GM12892 (cell line): ENCODE data around the gene HACE1.
"Not testable (repeated sequence)": the region's sequence is repeated elsewhere in the genome, so short reads cannot be mapped to it uniquely, and the experiment has no call there.

Experiments used
- POLR2A ChIP-seq: IDR thresholded peaks from 2 replicates; pipeline ENCODE4 v1.6.1; 2011; ENCODE audit warnings: low read depth, low read length, control low read depth
- POLR2AphosphoS5 ChIP-seq: IDR thresholded peaks from 2 replicates; pipeline ENCODE4 v1.6.1; 2011; ENCODE audit warnings: low read depth, low read length, control low read depth
- TAF1 ChIP-seq: IDR thresholded peaks from 2 replicates; pipeline ENCODE4 v1.6.1; 2011; ENCODE audit warnings: low read depth, mild to moderate bottlenecking, control low read depth, low read length, borderline replicate concordance

DNA sequence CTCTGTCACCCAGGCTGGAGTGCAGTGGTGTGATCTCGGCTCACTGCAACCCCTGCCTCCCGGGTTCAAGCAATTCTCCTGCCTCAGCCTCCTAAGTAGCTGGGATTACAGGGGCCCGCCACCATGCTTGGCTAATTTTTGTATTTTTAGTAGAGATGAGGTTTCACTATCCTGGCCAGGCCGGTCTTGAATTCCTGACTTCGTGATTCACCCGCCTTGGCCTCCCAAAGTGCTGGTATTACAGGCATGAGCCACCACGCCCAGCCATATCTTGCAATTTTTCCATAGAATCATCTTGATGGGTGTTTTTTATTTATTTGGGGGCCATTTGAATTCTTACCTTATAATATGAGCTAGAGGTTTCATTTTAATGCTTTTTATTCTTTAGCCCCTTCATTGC is 39.2 kb upstream of the HACE1 start:
- not testable (repeated sequence) for TF ChIP-seq TAF1, POLR2A, POLR2AphosphoS5
